Measurements from ENCODE around the gene KSR2. TPM values are rescaled to one million over a fixed set of nuclear protein-coding genes. Genes with fewer than 3 reads are reported as not detected.
A peak's percentile ranks its signal among the peaks of the same experiment; 100 is the strongest.
"Not testable (repeated sequence)": the region's sequence is repeated elsewhere in the genome, so short reads cannot be mapped to it uniquely, and the experiment has no call there.

KSR2 gene
- polyA plus RNA-seq, 1 donor = 1.2 TPM

GRCh38 chr12:117891265-117891664, 77.5 kb downstream of the KSR2 start:
- not testable (repeated sequence) for DNase-seq

GRCh38 chr12:117890644-117891043, 78.1 kb downstream of the KSR2 start:
- DNase-seq = no peak

- no peak for DNase-seq
These were observed 78.7 kb downstream of the KSR2 start for GRCh38 chr12:117890137-117890536.

GRCh38 chr12:117889098-117889497, 79.7 kb downstream of the KSR2 start:
- no peak for DNase-seq

GRCh38 chr12:117885211-117885610, 83.6 kb downstream of the KSR2 start:
- DNase-seq = no peak

- no peak for DNase-seq
These were observed 84.6 kb downstream of the KSR2 start for GRCh38 chr12:117884161-117884560.

- no peak for DNase-seq
These were observed 86.1 kb downstream of the KSR2 start for GRCh38 chr12:117882603-117883184.

- DNase-seq = no peak
These were observed 86.6 kb downstream of the KSR2 start for GRCh38 chr12:117882181-117882580.

GRCh38 chr12:117881517-117881916, 87.3 kb downstream of the KSR2 start:
- DNase-seq = no peak

GRCh38 chr12:117878605-117879004, 90.2 kb downstream of the KSR2 start:
- DNase-seq = no peak

GRCh38 chr12:117876436-117876816, 92.4 kb downstream of the KSR2 start:
- no peak for DNase-seq

GRCh38 chr12:117875744-117876435, 92.9 kb downstream of the KSR2 start:
- peak; percentile 76 for DNase-seq

GRCh38 chr12:117874842-117875434, 93.9 kb downstream of the KSR2 start:
- peak; percentile 57 for DNase-seq

GRCh38 chr12:117874198-117874597, 94.6 kb downstream of the KSR2 start:
- not testable (repeated sequence) for DNase-seq

- no peak for DNase-seq
These were observed 96.1 kb downstream of the KSR2 start for GRCh38 chr12:117872546-117873169.

- DNase-seq = no peak
These were observed 99.2 kb downstream of the KSR2 start for GRCh38 chr12:117869551-117869950.

- DNase-seq = no peak
These were observed 101.4 kb downstream of the KSR2 start for GRCh38 chr12:117867348-117867747.

- no peak for DNase-seq
These were observed 103.3 kb downstream of the KSR2 start for GRCh38 chr12:117865505-117865904.

- DNase-seq = no peak
These were observed 105.6 kb downstream of the KSR2 start for GRCh38 chr12:117863002-117863709.

- DNase-seq = no peak
These were observed 107.1 kb downstream of the KSR2 start for GRCh38 chr12:117861691-117862090.

GRCh38 chr12:117860787-117861290, 108.0 kb downstream of the KSR2 start:
- DNase-seq = not testable (repeated sequence)

- no peak for DNase-seq
These were observed 108.7 kb downstream of the KSR2 start for GRCh38 chr12:117860111-117860510.
